Prostate gland (tissue), 2 donors: ENCODE results near the gene BCAM.

ENCODE experiments used
- CTCF ChIP-seq, 4 experiments: fragments of 200-600 bp in 2 of 4; fragments of 450-650 bp in 2 of 4; sonication (generic) in 2 of 4; IDR thresholded peaks; 1 replicate in 3 of 4; 2 replicates in 1 of 4; pipeline ENCODE4 v1.5.1; 2016 to 2019; ENCODE audit warnings: antibody characterized with exemption in 4 of 4, mild to moderate bottlenecking in 2 of 4, moderate library complexity in 2 of 4
- POLR2A ChIP-seq: fragments of 450-650 bp; IDR thresholded peaks from one replicate; pipeline ENCODE4 v1.6.1; 2016; ENCODE audit warnings: antibody characterized with exemption, mild to moderate bottlenecking
- POLR2AphosphoS5 ChIP-seq: sonication (generic); formaldehyde crosslinking; IDR thresholded peaks from one replicate; pipeline ENCODE4 v1.6.1; 2017; ENCODE audit warnings: antibody characterized with exemption

GRCh38 chr19:44848036-44848811, 39.3 kb downstream of the BCAM start:
- no peak for TF ChIP-seq CTCF (IDR thresholded peaks at IDR 0.05)
- TF ChIP-seq POLR2A, result peak; percentile 30
- no peak for TF ChIP-seq POLR2AphosphoS5
